ENCODE data around the gene SFTPD.

DNA sequence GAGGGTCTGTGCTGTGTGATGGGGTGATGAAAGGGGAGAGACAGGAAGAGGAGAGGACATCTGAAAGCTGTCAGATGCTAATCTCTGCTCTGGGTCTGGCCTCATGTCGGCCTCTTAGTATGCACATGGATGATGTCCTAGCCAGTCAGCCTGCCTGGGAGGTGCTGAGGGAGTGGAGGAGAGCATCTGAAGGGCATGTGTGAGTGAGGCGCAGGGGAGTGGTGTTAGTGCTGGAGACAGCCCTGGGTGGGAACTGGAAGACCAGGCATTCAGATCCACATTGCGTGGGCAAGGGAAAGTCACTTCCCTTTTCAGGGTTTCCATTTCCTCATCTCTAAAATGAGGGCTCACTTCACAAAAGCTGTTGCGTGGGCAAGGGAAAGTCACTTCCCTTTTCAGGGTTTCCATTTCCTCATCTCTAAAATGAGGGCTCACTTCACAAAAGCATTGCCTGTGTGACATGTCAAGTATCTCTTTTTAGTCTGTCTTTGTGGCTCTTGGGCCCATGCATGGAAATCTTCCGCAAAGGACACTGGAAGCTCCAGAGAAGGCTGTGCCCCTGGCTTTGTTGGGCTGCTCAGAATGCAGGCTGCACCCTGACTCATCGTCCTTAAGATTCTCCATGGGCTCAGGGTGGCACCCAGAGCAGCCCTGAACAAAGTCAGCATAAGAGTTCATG, 10.0 kb downstream of the SFTPD start:
- TF ChIP-seq, protein P1, sequence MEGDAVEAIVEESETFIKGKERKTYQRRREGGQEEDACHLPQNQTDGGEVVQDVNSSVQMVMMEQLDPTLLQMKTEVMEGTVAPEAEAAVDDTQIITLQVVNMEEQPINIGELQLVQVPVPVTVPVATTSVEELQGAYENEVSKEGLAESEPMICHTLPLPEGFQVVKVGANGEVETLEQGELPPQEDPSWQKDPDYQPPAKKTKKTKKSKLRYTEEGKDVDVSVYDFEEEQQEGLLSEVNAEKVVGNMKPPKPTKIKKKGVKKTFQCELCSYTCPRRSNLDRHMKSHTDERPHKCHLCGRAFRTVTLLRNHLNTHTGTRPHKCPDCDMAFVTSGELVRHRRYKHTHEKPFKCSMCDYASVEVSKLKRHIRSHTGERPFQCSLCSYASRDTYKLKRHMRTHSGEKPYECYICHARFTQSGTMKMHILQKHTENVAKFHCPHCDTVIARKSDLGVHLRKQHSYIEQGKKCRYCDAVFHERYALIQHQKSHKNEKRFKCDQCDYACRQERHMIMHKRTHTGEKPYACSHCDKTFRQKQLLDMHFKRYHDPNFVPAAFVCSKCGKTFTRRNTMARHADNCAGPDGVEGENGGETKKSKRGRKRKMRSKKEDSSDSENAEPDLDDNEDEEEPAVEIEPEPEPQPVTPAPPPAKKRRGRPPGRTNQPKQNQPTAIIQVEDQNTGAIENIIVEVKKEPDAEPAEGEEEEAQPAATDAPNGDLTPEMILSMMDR (IDR thresholded peaks at IDR 0.05; ENCODE audit: insufficient read depth, low read length, poor library complexity, severe bottlenecking), result no peak
- no peak for TF ChIP-seq EZH2phosphoT487 (conservative IDR thresholded peaks at IDR 0.05; ENCODE audit: low read length)
